Parathyroid adenoma (tissue), 2 donors: ENCODE results near the gene ECEL1.

Source experiments
- H2AFZ ChIP-seq: fragments of 300-600 bp; sonication (generic); one replicate; pipeline ENCODE4 v1.7.0; 2017; ENCODE audit warnings: antibody characterized with exemption, mild to moderate bottlenecking
- H3K27ac ChIP-seq: fragments of 300-600 bp; sonication (generic); one replicate; pipeline ENCODE4 v1.7.0; 2017
- H3K27me3 ChIP-seq: fragments of 300-600 bp; sonication (generic); one replicate; pipeline ENCODE4 v1.7.0; 2017; ENCODE audit warnings: low read length; ENCODE audit not compliant: control insufficient read depth, insufficient read depth
- H3K36me3 ChIP-seq: fragments of 300-600 bp; sonication (generic); one replicate; pipeline ENCODE4 v1.7.0; 2017; ENCODE audit warnings: low read length; ENCODE audit not compliant: control insufficient read depth, insufficient read depth
- H3K4me1 ChIP-seq: fragments of 300-600 bp; sonication (generic); one replicate; pipeline ENCODE4 v1.7.0; 2017; ENCODE audit warnings: control low read depth
- H3K4me2 ChIP-seq: fragments of 300-600 bp; sonication (generic); one replicate; pipeline ENCODE4 v1.7.0; 2017; ENCODE audit warnings: low read length
- H3K4me3 ChIP-seq: fragments of 300-600 bp; sonication (generic); one replicate; pipeline ENCODE4 v1.7.0; 2017; ENCODE audit warnings: low read depth, low read length
- H3K79me2 ChIP-seq: fragments of 300-600 bp; sonication (generic); one replicate; pipeline ENCODE4 v1.7.0; 2017; ENCODE audit warnings: control low read depth
- H3K9ac ChIP-seq: fragments of 300-600 bp; sonication (generic); one replicate; pipeline ENCODE4 v1.7.0; 2017; ENCODE audit warnings: mild to moderate bottlenecking
- H3K9me3 ChIP-seq: fragments of 300-600 bp; sonication (generic); one replicate; pipeline ENCODE4 v1.7.0; 2017; ENCODE audit warnings: low read length; ENCODE audit not compliant: control insufficient read depth
- CTCF ChIP-seq: fragments of 300-600 bp; sonication (generic); IDR thresholded peaks from one replicate; pipeline ENCODE4 v1.7.0; 2017; ENCODE audit warnings: antibody characterized with exemption, mild to moderate bottlenecking
- donor health status: primary hyperparathyroidism.

Gene ECEL1

GRCh38 chr2:232496501-232497270, 9.1 kb upstream of the ECEL1 start:
- no peak overlapping the region for H3K27ac ChIP-seq
- no peaks in the 10 kb centered on the region for H3K36me3 ChIP-seq
- no peaks in the 10 kb centered on the region for H3K9me3 ChIP-seq
- no peaks in the 10 kb centered on the region for H3K79me2 ChIP-seq
- H3K4me2 ChIP-seq = no peak overlapping the region
- TF ChIP-seq CTCF = no peak
- H2AFZ ChIP-seq = no peak overlapping the region
- no peaks in the 10 kb centered on the region for H3K27me3 ChIP-seq
- H3K4me1 ChIP-seq = no peaks in the 10 kb centered on the region
- H3K9ac ChIP-seq = no peak overlapping the region
- H3K4me3 ChIP-seq = no peak overlapping the region

GRCh38 chr2:232495292-232495691, 7.7 kb upstream of the ECEL1 start:
- H2AFZ ChIP-seq = no peak overlapping the region
- TF ChIP-seq CTCF = no peak
- no peaks in the 10 kb centered on the region for H3K9me3 ChIP-seq
- no peak overlapping the region for H3K27ac ChIP-seq
- H3K79me2 ChIP-seq = no peaks in the 10 kb centered on the region
- H3K4me2 ChIP-seq = no peak overlapping the region
- no peaks in the 10 kb centered on the region for H3K27me3 ChIP-seq
- H3K4me3 ChIP-seq = no peak overlapping the region
- no peak overlapping the region for H3K9ac ChIP-seq
- no peaks in the 10 kb centered on the region for H3K36me3 ChIP-seq
- H3K4me1 ChIP-seq = no peaks in the 10 kb centered on the region

GRCh38 chr2:232494542-232494941, 6.9 kb upstream of the ECEL1 start:
- no peaks in the 10 kb centered on the region for H3K79me2 ChIP-seq
- H3K27ac ChIP-seq = no peak overlapping the region
- H2AFZ ChIP-seq = no peak overlapping the region
- no peaks in the 10 kb centered on the region for H3K36me3 ChIP-seq
- H3K9ac ChIP-seq = no peak overlapping the region
- no peak overlapping the region for H3K4me2 ChIP-seq
- H3K27me3 ChIP-seq = no peaks in the 10 kb centered on the region
- TF ChIP-seq CTCF = no peak
- H3K4me3 ChIP-seq = no peak overlapping the region
- no peaks in the 10 kb centered on the region for H3K4me1 ChIP-seq
- H3K9me3 ChIP-seq = no peaks in the 10 kb centered on the region

- no peak for TF ChIP-seq CTCF
- H3K27me3 ChIP-seq = no peaks in the 10 kb centered on the region
- H3K27ac ChIP-seq = no peak overlapping the region
- H3K4me1 ChIP-seq = no peaks in the 10 kb centered on the region
- no peaks in the 10 kb centered on the region for H3K79me2 ChIP-seq
- no peaks in the 10 kb centered on the region for H3K36me3 ChIP-seq
- H3K9me3 ChIP-seq = no peaks in the 10 kb centered on the region
- no peak overlapping the region for H2AFZ ChIP-seq
- no peak overlapping the region for H3K4me2 ChIP-seq
- H3K9ac ChIP-seq = no peak overlapping the region
- H3K4me3 ChIP-seq = no peak overlapping the region
Measured at GRCh38 chr2:232493701-232494474, 6.3 kb upstream of the ECEL1 start.
